GM18907 (cell line): Measurements from ENCODE around the gene KANK4.

Source experiments
- ATAC-seq: cut with Tn5 transposase; IDR thresholded peaks from one replicate; pipeline ENCODE4 v1.9.1; 2021; ENCODE audit warnings: mild to moderate bottlenecking, moderate library complexity; ENCODE audit not compliant: unreplicated experiment

Gene KANK4

GRCh38 chr1:62307895-62308492 lies 11.2 kb downstream of the KANK4 start:
- ATAC-seq, result no peak

- ATAC-seq, result no peak
Observed at GRCh38 chr1:62307446-62307845, 11.8 kb downstream of the KANK4 start.

- no peak for ATAC-seq
Observed at GRCh38 chr1:62306065-62306464, 13.2 kb downstream of the KANK4 start.

- no peak for ATAC-seq
Observed at GRCh38 chr1:62304975-62305374, 14.3 kb downstream of the KANK4 start.

GRCh38 chr1:62304515-62304914 lies 14.7 kb downstream of the KANK4 start:
- ATAC-seq, result no peak

GRCh38 chr1:62301726-62302390 lies 17.4 kb downstream of the KANK4 start:
- ATAC-seq, result no peak

- ATAC-seq, result no peak
Observed at GRCh38 chr1:62299426-62300200, 19.6 kb downstream of the KANK4 start.

GRCh38 chr1:62295921-62296491 lies 23.2 kb downstream of the KANK4 start:
- peak; percentile 55 for ATAC-seq

- no peak for ATAC-seq
Observed at GRCh38 chr1:62294261-62294660, 25.0 kb downstream of the KANK4 start.

GRCh38 chr1:62288662-62289061 lies 30.6 kb downstream of the KANK4 start:
- no peak for ATAC-seq

GRCh38 chr1:62288224-62288623 lies 31.0 kb downstream of the KANK4 start:
- ATAC-seq, result no peak

GRCh38 chr1:62286786-62287224 lies 32.4 kb downstream of the KANK4 start:
- no peak for ATAC-seq

- no peak for ATAC-seq
Observed at GRCh38 chr1:62285984-62286785, 33.0 kb downstream of the KANK4 start.

GRCh38 chr1:62285440-62285839 lies 33.8 kb downstream of the KANK4 start:
- ATAC-seq, result no peak

GRCh38 chr1:62283986-62284385 lies 35.2 kb downstream of the KANK4 start:
- no peak for ATAC-seq

- ATAC-seq, result no peak
Observed at GRCh38 chr1:62282909-62283755, 36.1 kb downstream of the KANK4 start.

GRCh38 chr1:62281922-62282555 lies 37.2 kb downstream of the KANK4 start:
- no peak for ATAC-seq

GRCh38 chr1:62280960-62281465 lies 38.2 kb downstream of the KANK4 start:
- no peak for ATAC-seq

GRCh38 chr1:62280150-62280549 lies 39.1 kb downstream of the KANK4 start:
- ATAC-seq, result no peak
